Midbrain (tissue), 1 donor: ENCODE results near the gene RADIL.

Experiments used
- DNase-seq: peaks from one replicate; lab custom pipeline; 2025; lab: John Stamatoyannopoulos, UW

RADIL gene

DNA sequence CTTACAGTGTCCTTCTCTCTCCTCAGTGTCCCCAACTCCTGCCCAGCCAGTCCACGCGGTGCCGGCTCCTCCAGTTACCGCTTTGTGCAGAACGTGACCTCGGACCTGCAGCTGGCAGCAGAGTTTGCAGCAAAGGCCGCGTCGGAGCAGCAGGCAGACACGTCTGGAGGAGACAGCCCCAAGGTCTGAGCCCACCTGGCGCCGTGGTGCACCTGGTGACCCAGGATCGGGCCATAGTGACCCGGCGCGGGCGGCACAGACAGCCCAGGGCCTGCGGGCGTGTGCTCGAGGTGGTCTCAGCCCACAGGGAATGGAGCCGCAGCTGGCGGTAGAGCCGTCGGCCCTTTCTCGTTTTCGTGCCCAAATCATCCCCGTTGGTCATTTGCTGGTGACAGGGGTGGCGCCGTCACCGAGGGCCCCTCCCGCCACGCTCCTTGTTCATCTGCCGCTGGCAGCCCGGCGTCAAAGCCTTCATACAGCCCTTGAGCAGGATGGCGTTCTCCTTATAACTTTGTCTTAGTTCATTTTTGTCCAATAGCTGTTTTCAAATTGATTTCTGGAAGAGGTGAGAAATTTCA, 129.0 kb downstream of the RADIL start:
- no peak for DNase-seq

DNA sequence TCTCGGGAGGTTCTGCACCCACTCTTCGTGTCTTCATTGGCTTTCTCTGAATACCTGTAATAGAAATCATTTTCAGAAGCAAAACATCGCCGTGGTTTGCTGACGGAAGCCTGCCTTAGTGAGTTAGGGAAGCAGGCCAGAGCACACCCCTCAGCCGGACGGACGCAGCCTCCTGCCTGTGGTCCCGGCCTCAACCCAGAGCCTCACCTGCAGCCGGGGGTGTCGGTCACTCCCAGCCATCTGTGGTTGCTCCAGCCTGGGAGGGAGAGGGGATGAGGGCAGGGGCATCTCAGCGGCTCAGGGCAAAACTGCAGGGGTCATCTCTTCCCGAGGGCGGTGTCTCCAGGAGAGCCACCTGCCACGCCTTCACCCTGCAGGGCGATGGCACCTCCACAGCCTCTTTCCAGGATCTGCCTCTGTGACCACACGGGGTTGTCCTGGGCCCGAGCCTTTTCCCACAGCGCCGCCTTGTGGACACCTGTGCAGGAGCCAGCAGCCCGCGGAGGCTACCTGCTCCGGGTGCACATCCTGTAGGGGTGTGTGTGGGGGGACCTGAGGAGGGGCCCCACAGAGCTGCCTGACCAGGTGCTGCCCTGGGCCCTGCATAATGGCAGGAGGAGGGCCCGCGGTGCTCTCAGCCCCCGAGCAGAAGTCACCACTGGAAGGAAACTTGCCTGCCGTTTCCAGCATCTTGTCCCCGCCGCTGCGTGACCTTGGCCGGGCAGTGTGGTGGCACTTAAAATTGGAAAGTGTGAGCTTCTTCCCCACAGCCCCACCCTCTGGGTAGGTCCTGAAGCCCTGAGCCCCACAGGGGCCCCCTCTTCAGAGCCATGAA, 129.7 kb downstream of the RADIL start:
- peak; percentile 73 for DNase-seq

DNA sequence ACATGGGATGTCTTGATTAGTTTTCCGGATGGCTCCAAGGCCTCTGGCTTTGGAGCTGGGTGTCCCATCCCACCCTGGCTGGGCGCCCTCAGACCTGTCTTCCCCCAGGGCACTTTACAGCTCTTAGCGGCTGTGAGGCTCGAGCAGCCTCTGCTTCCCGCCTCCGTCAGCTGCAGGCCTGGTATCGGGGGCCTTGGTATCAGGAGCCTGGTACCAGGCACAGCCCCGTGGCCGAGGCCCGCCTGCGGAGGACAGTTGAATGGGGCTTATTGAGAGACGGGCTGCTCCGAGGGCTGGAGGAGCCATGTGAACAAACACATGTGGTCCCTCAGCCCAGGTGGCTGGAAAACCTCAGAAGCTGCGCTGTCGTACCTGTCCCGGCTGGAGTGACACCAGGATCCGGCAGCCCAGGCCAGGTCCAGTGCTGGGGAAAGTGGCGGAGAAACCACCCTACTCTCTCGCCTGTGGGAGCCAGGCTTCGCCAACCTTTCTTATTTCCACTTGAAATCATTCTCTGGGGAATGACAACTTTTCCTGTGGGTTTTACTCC, 132.0 kb downstream of the RADIL start:
- DNase-seq, result peak; percentile 52

DNA sequence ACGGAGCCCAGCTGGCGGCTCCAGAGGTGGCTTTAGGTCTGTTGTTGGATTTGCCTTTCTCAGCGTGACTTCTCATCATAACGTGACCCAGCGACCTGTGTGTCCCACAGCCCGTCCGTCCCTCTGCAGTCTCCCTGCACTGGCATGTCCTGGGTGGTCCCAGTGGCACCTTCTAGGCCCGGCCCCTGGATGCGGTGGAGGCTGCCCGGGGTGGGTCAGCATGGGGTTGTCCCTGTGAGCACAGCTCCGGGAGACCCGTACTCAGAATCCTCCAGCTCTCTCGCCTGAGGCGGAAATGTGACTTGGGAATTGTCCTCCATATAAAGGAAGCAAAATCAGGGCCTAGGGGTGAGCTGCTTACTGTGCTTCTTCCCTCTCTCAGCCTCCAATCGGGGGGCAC, 133.7 kb downstream of the RADIL start:
- DNase-seq, result no peak

DNA sequence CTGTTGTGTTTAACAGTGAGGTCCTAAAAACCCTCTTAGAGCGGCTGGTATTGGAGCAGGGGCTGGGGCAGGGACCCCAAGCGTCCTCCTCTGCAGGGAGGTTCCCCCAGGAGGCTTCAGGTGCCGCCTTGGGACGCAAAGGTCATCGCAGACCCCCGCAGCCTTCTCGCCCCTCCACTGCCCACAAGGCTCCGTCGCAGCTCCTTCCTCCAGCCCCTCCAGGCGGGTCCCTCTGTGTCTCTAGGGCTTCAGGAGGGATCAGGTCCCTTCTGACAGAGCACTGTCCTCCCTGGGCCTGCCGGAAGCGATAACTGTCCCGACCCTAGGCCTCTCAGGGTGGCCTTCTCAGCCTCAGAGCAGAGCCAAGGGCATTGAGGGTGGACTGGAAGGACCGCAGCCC, 134.2 kb downstream of the RADIL start:
- no peak for DNase-seq
